A549 treated with GW870086 at 1 μM for 4 hours (cell line): ENCODE results near the gene AGBL5. TPM values are rescaled to one million over a fixed set of nuclear protein-coding genes. Genes with fewer than 3 reads are reported as not detected.

Experiments used
- total RNA-seq: library from RNA; stranded (reverse); fragments of 200-300 nt; extraction: Qiagen RNA extraction; gene quantifications from 5 replicates; pipeline ENCODE4 v1.2.3, GENCODE V29; 2022; ENCODE audit warnings: low read depth

AGBL5 gene
- 28.3 to 34.2 TPM (median 31.0 TPM) in 5 replicates for total RNA-seq

GRCh38 chr2:27050996-27051901 lies at the start of gene AGBL5:
TSS of gene AGBL5 (plus strand) at chr2:27051668. CDS start at chr2:27052959, 1,291 bp downstream.

GRCh38 chr2:27032495-27033252 lies 18.8 kb upstream of the AGBL5 start, which contains the start of gene TMEM214:
TSS of gene TMEM214 (plus strand) at chr2:27032965. CDS start at chr2:27033016, 51 bp downstream.

GRCh38 chr2:27071277-27071989 lies 20.0 kb downstream of the AGBL5 start, which contains the start of gene OST4:
TSS of gene OST4 (minus strand) at chr2:27071654.

GRCh38 chr2:27078267-27079194 lies 27.1 kb downstream of the AGBL5 start, which contains the start of gene EMILIN1:
TSS of gene EMILIN1 (plus strand) at chr2:27078615. CDS start at chr2:27079066, 451 bp downstream.

GRCh38 chr2:27086724-27087593 lies 35.5 kb downstream of the AGBL5 start, which contains the start of gene KHK:
TSS of gene KHK (plus strand) at chr2:27086772. CDS start at chr2:27087260, 488 bp downstream.

GRCh38 chr2:27118525-27119329 lies 67.3 kb downstream of the AGBL5 start, which contains the start of gene CGREF1:
TSS of gene CGREF1 (minus strand) at chr2:27119128. CDS start at chr2:27104366, 14,762 bp downstream.

Other genes starting within 250 kb of the AGBL5 start
- gene DPYSL5, start 203.5 kb upstream of the AGBL5 start, total RNA-seq, result 2.9 to 5.5 TPM (median 4.7 TPM) in 5 replicates
- 9.9 to 14.1 TPM (median 11.9 TPM) in 5 replicates for gene MAPRE3, start 81.0 kb upstream of the AGBL5 start, total RNA-seq
- gene TMEM214, start 18.7 kb upstream of the AGBL5 start, total RNA-seq, result 54.4 to 68.6 TPM (median 67.5 TPM) in 5 replicates
- gene OST4, start 20.0 kb downstream of the AGBL5 start, total RNA-seq, result 525 to 622 TPM (median 552 TPM) in 5 replicates
- gene EMILIN1, start 26.9 kb downstream of the AGBL5 start, total RNA-seq, result 0.32 to 0.56 TPM (median 0.45 TPM) in 5 replicates
- 7.8 to 11.8 TPM (median 9.5 TPM) in 5 replicates for gene KHK, start 35.1 kb downstream of the AGBL5 start, total RNA-seq
- gene CGREF1, start 67.5 kb downstream of the AGBL5 start, total RNA-seq, result 5.7 to 8.6 TPM (median 7.6 TPM) in 5 replicates
- 0.98 to 2.3 TPM (median 1.5 TPM) in 5 replicates for gene ABHD1, start 72.1 kb downstream of the AGBL5 start, total RNA-seq
- 48.6 to 60.4 TPM (median 59.1 TPM) in 5 replicates for gene PREB, start 83.0 kb downstream of the AGBL5 start, total RNA-seq
- not detected in 5 replicates for gene PRR30, start 87.7 kb downstream of the AGBL5 start, total RNA-seq
- not detected in 5 replicates for gene TCF23, start 97.3 kb downstream of the AGBL5 start, total RNA-seq
- gene ATRAID, start 160.4 kb downstream of the AGBL5 start, total RNA-seq, result 214 to 222 TPM (median 218 TPM) in 5 replicates
- gene SLC5A6, start 160.6 kb downstream of the AGBL5 start, total RNA-seq, result 63.5 to 74.6 TPM (median 69.6 TPM) in 5 replicates
- 49.8 to 63.2 TPM (median 59.4 TPM) in 5 replicates for gene CAD, start 165.7 kb downstream of the AGBL5 start, total RNA-seq
- gene SLC30A3, start 211.4 kb downstream of the AGBL5 start, total RNA-seq, result 3.0 to 4.1 TPM (median 3.5 TPM) in 5 replicates
- not detected in 5 replicates for gene DNAJC5G, start 223.8 kb downstream of the AGBL5 start, total RNA-seq
- gene TRIM54, start 230.8 kb downstream of the AGBL5 start, total RNA-seq, result 0.67 to 1.1 TPM (median 0.72 TPM) in 5 replicates